Lung (tissue), 12 donors: Measurements from ENCODE around the gene DCAF17. TPM values are rescaled to one million over a fixed set of nuclear protein-coding genes. Genes with fewer than 3 reads are reported as not detected.

ENCODE experiments used
- ATAC-seq: fragments of 200-7000 bp; cut with Tn5 transposase; one replicate; pipeline ENCODE4 v1.9.1; 2020; ENCODE audit warnings: moderate number of reproducible peaks; ENCODE audit not compliant: insufficient read depth, low FRiP score
- DNase-seq, 3 donors: peaks; one replicate each; pipeline ENCODE4 v3.0.0-alpha.2; 2013 to 2017
- H3K27ac ChIP-seq, 2 donors: one replicate each; pipeline ENCODE4 v1.5.1; 2013; ENCODE audit warnings: mild to moderate bottlenecking in 2 of 2, moderate library complexity in 2 of 2, control low read depth in 1 of 2, inconsistent platforms in 1 of 2, low read depth in 1 of 2, low read length in 1 of 2
- H3K27me3 ChIP-seq, 3 donors: one replicate each; pipeline ENCODE4 v1.5.1; 2013; ENCODE audit warnings: low read length in 2 of 3; ENCODE audit not compliant: control insufficient read depth in 3 of 3, insufficient read depth in 3 of 3
- H3K36me3 ChIP-seq, 4 donors: one replicate each; pipeline ENCODE4 v1.5.1; 2013; ENCODE audit warnings: low read length in 4 of 4, mild to moderate bottlenecking in 1 of 4, moderate library complexity in 1 of 4; ENCODE audit not compliant: control insufficient read depth in 4 of 4, insufficient read depth in 4 of 4
- H3K4me1 ChIP-seq, 5 donors: one replicate each; pipeline ENCODE4 v1.5.1; 2013; ENCODE audit warnings: low read length in 5 of 5, mild to moderate bottlenecking in 2 of 5, moderate library complexity in 1 of 5; ENCODE audit not compliant: control insufficient read depth in 5 of 5, insufficient read depth in 5 of 5
- H3K4me3 ChIP-seq: one replicate; pipeline ENCODE4 v1.5.1; 2013; ENCODE audit warnings: mild to moderate bottlenecking, control low read depth, moderate library complexity
- H3K9ac ChIP-seq, 2 donors: one replicate each; pipeline ENCODE4 v1.5.1; 2013; ENCODE audit warnings: low read length in 2 of 2, control low read depth in 1 of 2; ENCODE audit not compliant: insufficient read depth in 1 of 2
- H3K9me3 ChIP-seq, 4 donors: one replicate each; pipeline ENCODE4 v1.5.1; 2013; ENCODE audit warnings: low read length in 3 of 4, mild to moderate bottlenecking in 1 of 4, moderate library complexity in 1 of 4; ENCODE audit not compliant: control insufficient read depth in 4 of 4, insufficient read depth in 3 of 4
- WGBS, 2 donors: extraction: QIAGEN DNeasy Blood & Tissue Kit; methylation state at CpG; one replicate each; pipeline ENCODE4 v1.1.7; 2013; 5-methylcytosine and 5-hydroxymethylcytosine counted together
- polyA plus RNA-seq, 2 donors: library from polyadenylated mRNA; stranded (reverse); fragments of 200-250 nt; gene quantifications; one replicate each; pipeline ENCODE4 v1.2.1, GENCODE V29; 2013
- total RNA-seq, 2 donors: library from RNA; depleted of rRNA in 1 of 2; stranded (reverse); fragments of >200 nt in 1 of 2; gene quantifications; one replicate each; pipeline ENCODE4 v1.2.1, GENCODE V29; 2014 to 2021
- TF ChIP-seq, protein P1 (sequence below): IDR thresholded peaks from 2 replicates; pipeline ENCODE4 v1.5.1; 2012; ENCODE audit warnings: mild to moderate bottlenecking; ENCODE audit errors: control extremely low read depth, extremely low read depth
- donor health status: control.
- donor health status: control.
- donor health status: Bipolar disorder and iron deficiency.
- donor health status: healthy.
- donor health status: DM: yes; HTN: yes; CAD: no.

Gene DCAF17
- total and polyA plus RNA-seq, 4 donors = 3.1 to 34.4 (median 8.0) TPM

- 97 to 100% methylated on average over 1 of the region's 1 CpG for WGBS, 2 donors
- no peaks in the 10 kb centered on the region for H3K36me3 ChIP-seq
- ATAC-seq (no peak), DNase-seq (no peak)
- no peak overlapping the region for H3K27ac ChIP-seq
- H3K9ac ChIP-seq = no peak overlapping the region
- peaks cover 0 to 8% (median 0%) of the 10 kb centered on the region in 5 donors for H3K4me1 ChIP-seq
- H3K9me3 ChIP-seq = no peaks in the 10 kb centered on the region
- TF ChIP-seq, protein P1, sequence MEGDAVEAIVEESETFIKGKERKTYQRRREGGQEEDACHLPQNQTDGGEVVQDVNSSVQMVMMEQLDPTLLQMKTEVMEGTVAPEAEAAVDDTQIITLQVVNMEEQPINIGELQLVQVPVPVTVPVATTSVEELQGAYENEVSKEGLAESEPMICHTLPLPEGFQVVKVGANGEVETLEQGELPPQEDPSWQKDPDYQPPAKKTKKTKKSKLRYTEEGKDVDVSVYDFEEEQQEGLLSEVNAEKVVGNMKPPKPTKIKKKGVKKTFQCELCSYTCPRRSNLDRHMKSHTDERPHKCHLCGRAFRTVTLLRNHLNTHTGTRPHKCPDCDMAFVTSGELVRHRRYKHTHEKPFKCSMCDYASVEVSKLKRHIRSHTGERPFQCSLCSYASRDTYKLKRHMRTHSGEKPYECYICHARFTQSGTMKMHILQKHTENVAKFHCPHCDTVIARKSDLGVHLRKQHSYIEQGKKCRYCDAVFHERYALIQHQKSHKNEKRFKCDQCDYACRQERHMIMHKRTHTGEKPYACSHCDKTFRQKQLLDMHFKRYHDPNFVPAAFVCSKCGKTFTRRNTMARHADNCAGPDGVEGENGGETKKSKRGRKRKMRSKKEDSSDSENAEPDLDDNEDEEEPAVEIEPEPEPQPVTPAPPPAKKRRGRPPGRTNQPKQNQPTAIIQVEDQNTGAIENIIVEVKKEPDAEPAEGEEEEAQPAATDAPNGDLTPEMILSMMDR = no peak
- H3K27me3 ChIP-seq = no peaks in the 10 kb centered on the region
- no peak overlapping the region for H3K4me3 ChIP-seq
Measured at GRCh38 chr2:171389325-171389724, 44.7 kb upstream of the DCAF17 start.

GRCh38 chr2:171389780-171390179 lies 44.2 kb upstream of the DCAF17 start:
- DNase-seq = no peak
- no peaks in the 10 kb centered on the region for H3K36me3 ChIP-seq
- no peak overlapping the region for H3K4me3 ChIP-seq
- H3K4me1 ChIP-seq = peaks cover 0 to 8% (median 0%) of the 10 kb centered on the region in 5 donors
- 92 to 93% methylated on average over 1 of the region's 1 CpG for WGBS, 2 donors
- no peaks in the 10 kb centered on the region for H3K9me3 ChIP-seq
- TF ChIP-seq, protein P1 = no peak
- no peak for ATAC-seq
- H3K27me3 ChIP-seq = no peaks in the 10 kb centered on the region
- no peak overlapping the region for H3K9ac ChIP-seq
- no peak overlapping the region for H3K27ac ChIP-seq

DNA sequence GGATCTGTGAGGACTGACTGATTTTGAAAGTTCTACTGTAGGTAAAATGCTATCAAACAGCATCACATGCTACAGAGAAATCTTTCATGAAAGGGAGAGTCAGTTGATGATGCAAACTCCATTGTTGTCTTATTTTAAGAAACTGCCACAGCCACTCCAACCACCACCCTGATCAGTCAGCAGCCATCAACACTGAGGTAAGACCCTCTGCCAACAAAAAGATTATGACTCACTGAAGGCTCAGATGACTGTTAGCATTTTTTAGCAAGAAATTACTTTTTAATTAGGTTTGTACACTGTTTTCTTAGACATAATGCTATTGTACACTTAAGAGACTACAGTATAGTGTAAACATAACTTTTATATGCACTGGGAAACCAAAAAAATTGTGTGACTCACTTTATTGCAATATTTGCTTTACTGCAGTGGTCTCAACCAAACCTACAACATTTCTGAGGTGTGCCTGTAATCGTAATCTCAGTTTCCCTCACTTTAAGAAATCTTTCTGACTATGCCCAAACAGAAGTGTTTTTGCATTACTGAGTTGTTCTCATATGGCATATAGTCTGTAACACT lies 43.0 kb upstream of the DCAF17 start:
- Histone ChIP-seq H3K9ac (no peak overlapping the region), H3K9me3 (no peaks in the 10 kb centered on the region), H3K36me3 (no peaks in the 10 kb centered on the region), H3K4me1 (peaks cover 0 to 8% (median 0%) of the 10 kb centered on the region in 5 donors), H3K4me3 (no peak overlapping the region), H3K27ac (no peak overlapping the region), H3K27me3 (no peaks in the 10 kb centered on the region)
- ATAC-seq (no peak), DNase-seq (peak in 1 of 3 donors; percentile 12)
- WGBS, 2 donors = 90 to 98% methylated on average over 1 of the region's 1 CpG
- TF ChIP-seq, protein P1 = no peak

DNA sequence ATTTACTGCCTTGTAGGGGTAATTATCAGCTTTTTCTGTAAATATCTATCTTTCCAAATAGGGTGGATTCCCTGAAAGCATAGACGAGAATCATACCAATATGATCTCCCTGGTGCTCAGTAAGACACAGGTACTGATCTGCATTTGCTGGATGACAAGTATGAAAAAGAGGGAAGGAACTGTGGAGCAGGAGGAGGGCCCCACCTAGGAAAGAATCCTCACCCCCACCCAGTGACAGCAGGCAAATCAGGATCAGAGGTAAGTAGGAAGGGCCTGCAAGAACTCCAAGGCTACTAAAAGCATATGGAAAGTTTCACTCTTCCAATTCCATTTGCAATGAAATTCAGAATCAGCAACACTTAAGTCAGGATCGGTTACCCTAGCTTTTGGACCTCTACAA lies 42.5 kb upstream of the DCAF17 start:
- Histone ChIP-seq H3K9ac (no peak overlapping the region), H3K36me3 (no peaks in the 10 kb centered on the region), H3K4me3 (no peak overlapping the region), H3K9me3 (no peaks in the 10 kb centered on the region), H3K27ac (no peak overlapping the region), H3K27me3 (no peaks in the 10 kb centered on the region), H3K4me1 (peaks cover 0 to 8% (median 0%) of the 10 kb centered on the region in 5 donors)
- 90 to 95% methylated on average over 2 of the region's 2 CpGs for WGBS, 2 donors
- TF ChIP-seq, protein P1 = no peak
- ATAC-seq (no peak), DNase-seq (no peak)
